Activated T-helper 1 cell treated with anti-CD3 and anti-CD28 coated beads, Interleukin-12 subunit alpha, Interleukin-12 subunit beta, Interleukin-2, Interleukin-4 antibody, amounts not matched to agents 30 ng/mL and 10 ng/mL and 1 ng/mL, durations not matched to agents 14 hours and 24 hours and 36 hours (primary cell): ENCODE data around the gene KCNK6. TPM values are rescaled to one million over a fixed set of nuclear protein-coding genes. Genes with fewer than 3 reads are reported as not detected.

ENCODE experiments used
- DNase-seq: peaks from one replicate; pipeline ENCODE4 v3.0.0; 2021; ENCODE audit warnings: low spot score
- H3K27ac Mint-ChIP-seq: one replicate; pipeline ENCODE4 v1.8.0; 2021; ENCODE audit warnings: mild to moderate bottlenecking, mixed read lengths
- H3K27me3 Mint-ChIP-seq: one replicate; pipeline ENCODE4 v1.8.0; 2022; ENCODE audit warnings: mild to moderate bottlenecking, moderate library complexity, mixed read lengths; ENCODE audit not compliant: insufficient read depth
- H3K36me3 Mint-ChIP-seq: one replicate; pipeline ENCODE4 v1.8.0; 2021; ENCODE audit warnings: low read depth, mixed read lengths
- H3K4me1 Mint-ChIP-seq: one replicate; pipeline ENCODE4 v1.8.0; 2021; ENCODE audit warnings: low read depth, mixed read lengths
- H3K4me3 Mint-ChIP-seq: one replicate; pipeline ENCODE4 v1.8.0; 2021; ENCODE audit warnings: mild to moderate bottlenecking, moderate library complexity, mixed read lengths
- H3K9me3 Mint-ChIP-seq: one replicate; pipeline ENCODE4 v1.8.0; 2021; ENCODE audit warnings: mixed read lengths
- intact Hi-C: fragments of 100-400 bp; cut with micrococcal nuclease; formaldehyde crosslinking; loops from one replicate; pipeline ENCODE4 v1.15.1; 2024
- total RNA-seq: library from RNA; stranded (reverse); gene quantifications from 2 replicates; pipeline ENCODE4 v1.2.3, GENCODE V29; 2022

Gene KCNK6
- total RNA-seq, 1 donor from 2014 or later, result 22.1 TPM

DNA sequence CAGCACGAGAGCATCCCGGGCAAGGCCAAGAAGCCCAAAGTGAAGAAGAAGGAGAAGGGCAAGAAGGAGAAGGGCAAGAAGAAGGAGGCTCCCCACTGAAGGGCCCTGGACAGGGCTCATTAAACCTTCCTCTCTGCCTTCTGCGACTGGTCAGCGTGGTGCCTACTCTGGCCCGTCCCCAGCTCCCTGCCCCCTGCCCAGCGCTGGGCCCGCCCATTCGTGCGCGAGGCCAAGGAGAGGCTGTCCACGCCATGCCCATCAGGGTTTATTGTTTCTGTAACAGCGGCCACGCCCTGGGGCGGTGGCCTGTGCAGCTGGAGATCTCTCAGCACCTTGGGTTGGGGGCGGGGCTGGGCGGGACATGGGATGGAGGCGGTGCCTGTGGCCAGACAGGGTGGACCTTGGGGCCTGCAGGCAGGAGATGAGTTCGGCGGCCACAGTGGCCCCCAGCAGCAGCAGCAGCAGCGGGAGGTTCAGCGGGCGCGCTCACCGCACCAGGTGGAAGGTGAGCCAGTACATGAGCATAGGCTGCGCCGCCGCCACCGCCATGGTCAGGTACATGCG, 14.7 kb upstream of the KCNK6 start:
- Mint-ChIP-seq H3K27me3 (no peaks in the 10 kb centered on the region), H3K4me3 (no peak overlapping the region), H3K4me1 (no peaks in the 10 kb centered on the region), H3K9me3 (no peaks in the 10 kb centered on the region), H3K27ac (no peak overlapping the region), H3K36me3 (peaks cover 10% of the 10 kb centered on the region)
- intact Hi-C loops, result no loop called here
- DNase-seq, result no peak

- Mint-ChIP-seq H3K4me1 (peaks cover 7% of the 10 kb centered on the region), H3K36me3 (peaks cover 19% of the 10 kb centered on the region), H3K27me3 (no peaks in the 10 kb centered on the region), H3K27ac (no peak overlapping the region), H3K4me3 (no peak overlapping the region), H3K9me3 (no peaks in the 10 kb centered on the region)
- intact Hi-C loops, result no loop called here
- no peak for DNase-seq
Observed at GRCh38 chr19:38306236-38306635, 13.4 kb upstream of the KCNK6 start.

DNA sequence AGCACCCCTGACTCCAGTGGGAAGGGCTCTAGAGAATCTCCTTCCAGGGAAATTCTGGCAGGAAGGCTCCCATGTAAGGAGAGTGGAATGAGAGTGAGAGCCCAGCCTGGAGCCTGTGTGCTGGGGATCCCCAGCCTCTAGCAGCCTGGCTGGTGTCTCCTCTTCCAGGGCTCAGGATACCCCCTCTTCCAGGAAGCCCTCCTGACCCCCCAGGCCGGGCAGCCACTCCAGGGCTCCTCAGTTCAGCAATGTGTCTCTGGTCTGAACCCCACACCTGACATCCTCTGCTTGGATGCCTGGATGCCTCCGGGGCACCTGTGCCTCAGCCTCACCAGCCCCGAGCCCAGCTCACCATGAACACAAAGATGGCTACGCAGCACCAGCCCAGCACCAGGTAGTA, 12.6 kb upstream of the KCNK6 start:
- Mint-ChIP-seq H3K27me3 (no peaks in the 10 kb centered on the region), H3K36me3 (peaks cover 21% of the 10 kb centered on the region), H3K4me3 (no peak overlapping the region), H3K9me3 (no peaks in the 10 kb centered on the region), H3K27ac (no peak overlapping the region), H3K4me1 (peaks cover 7% of the 10 kb centered on the region)
- DNase-seq, result no peak
- intact Hi-C loops, result no loop called here

- no peak for DNase-seq
- no peak overlapping the region for H3K27ac Mint-ChIP-seq
- no peaks in the 10 kb centered on the region for H3K9me3 Mint-ChIP-seq
- peaks cover 25% of the 10 kb centered on the region for H3K36me3 Mint-ChIP-seq
- H3K27me3 Mint-ChIP-seq, result no peaks in the 10 kb centered on the region
- intact Hi-C loops, result no loop called here
- H3K4me3 Mint-ChIP-seq, result no peak overlapping the region
- H3K4me1 Mint-ChIP-seq, result peaks cover 11% of the 10 kb centered on the region
Observed at GRCh38 chr19:38307597-38307996, 12.0 kb upstream of the KCNK6 start.

- H3K9me3 Mint-ChIP-seq, result no peaks in the 10 kb centered on the region
- H3K36me3 Mint-ChIP-seq, result peaks cover 25% of the 10 kb centered on the region
- no peak for DNase-seq
- H3K4me1 Mint-ChIP-seq, result peaks cover 12% of the 10 kb centered on the region
- H3K4me3 Mint-ChIP-seq, result no peak overlapping the region
- no peaks in the 10 kb centered on the region for H3K27me3 Mint-ChIP-seq
- intact Hi-C loops, result no loop called here
- H3K27ac Mint-ChIP-seq, result no peak overlapping the region
Observed at GRCh38 chr19:38308006-38308766, 11.5 kb upstream of the KCNK6 start.

DNA sequence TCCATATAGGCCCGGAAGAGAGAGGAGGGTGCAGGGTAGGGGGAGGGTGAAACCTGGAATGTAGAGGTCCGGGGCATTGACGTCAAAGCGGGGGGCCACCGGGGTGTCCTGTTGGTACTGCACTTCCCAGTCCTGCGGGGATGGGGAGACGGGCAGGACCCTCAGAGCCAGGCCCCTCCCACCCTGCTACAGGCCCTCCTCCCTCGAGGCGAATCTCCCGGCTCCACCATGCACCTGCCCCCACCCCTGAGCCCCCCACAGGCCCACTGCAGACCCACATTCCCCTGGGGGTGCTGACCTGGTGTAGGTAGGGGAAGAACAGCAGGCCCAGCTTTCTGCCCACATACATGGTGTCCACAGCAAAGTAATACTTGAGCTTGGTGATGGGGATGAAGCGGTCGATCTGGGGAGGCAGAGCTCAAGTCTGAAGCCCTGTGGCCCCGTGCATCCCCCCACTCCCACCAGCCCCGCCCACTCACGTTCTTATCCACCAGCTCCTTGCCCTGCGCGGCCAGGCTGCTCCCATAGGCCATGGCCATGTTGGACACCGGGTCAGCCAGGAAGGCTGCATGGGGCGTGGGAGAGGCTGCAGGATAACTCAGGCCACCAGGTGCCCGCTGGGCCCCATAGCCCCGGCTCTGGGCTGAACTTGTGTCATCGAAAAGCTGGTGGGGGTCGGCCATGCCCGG, 10.6 kb upstream of the KCNK6 start:
- Mint-ChIP-seq H3K27ac (no peak overlapping the region), H3K4me3 (no peak overlapping the region), H3K36me3 (peaks cover 27% of the 10 kb centered on the region), H3K9me3 (no peaks in the 10 kb centered on the region), H3K4me1 (peaks cover 17% of the 10 kb centered on the region), H3K27me3 (no peaks in the 10 kb centered on the region)
- intact Hi-C loops, result no loop called here
- DNase-seq, result no peak

DNA sequence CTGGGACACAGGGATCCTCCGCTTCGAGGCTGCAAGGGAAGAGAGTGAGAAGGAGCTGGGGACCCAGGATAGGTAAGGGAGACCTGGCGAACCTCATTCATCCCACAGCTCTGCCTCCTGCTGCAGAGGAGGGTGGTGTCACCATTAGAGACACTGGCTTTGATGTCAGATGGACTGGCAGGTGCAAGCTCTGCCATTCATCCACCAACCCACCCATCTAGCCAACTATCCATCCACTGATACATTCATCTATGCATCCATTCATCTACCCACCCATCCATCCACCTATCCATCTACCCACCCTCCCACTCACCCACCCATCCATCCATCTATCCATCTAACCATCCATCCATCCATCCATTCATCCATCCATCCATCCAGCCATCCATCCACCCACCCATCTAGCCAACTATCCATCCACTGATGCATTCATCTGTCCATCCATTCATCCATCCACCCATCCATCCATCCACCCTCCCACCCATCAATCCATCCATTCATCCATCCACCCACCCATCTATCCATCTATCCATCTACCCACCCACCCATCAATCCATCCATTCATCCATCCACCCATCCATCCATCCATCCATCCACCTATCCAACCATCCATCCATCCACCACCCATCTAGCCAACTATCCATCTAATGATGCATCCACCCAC, 9.9 kb upstream of the KCNK6 start:
- Mint-ChIP-seq H3K4me3 (no peak overlapping the region), H3K4me1 (peaks cover 17% of the 10 kb centered on the region), H3K27ac (no peak overlapping the region), H3K27me3 (no peaks in the 10 kb centered on the region), H3K9me3 (no peaks in the 10 kb centered on the region), H3K36me3 (peaks cover 27% of the 10 kb centered on the region)
- DNase-seq, result no peak
- intact Hi-C loops, result no loop called here

GRCh38 chr19:38310279-38310670, 9.4 kb upstream of the KCNK6 start:
- peaks cover 23% of the 10 kb centered on the region for H3K4me1 Mint-ChIP-seq
- H3K9me3 Mint-ChIP-seq, result no peaks in the 10 kb centered on the region
- intact Hi-C loops, result no loop called here

GRCh38 chr19:38310986-38311385, 8.7 kb upstream of the KCNK6 start:
- H3K36me3 Mint-ChIP-seq, result peaks cover 27% of the 10 kb centered on the region
- intact Hi-C loops, result no loop called here

More at GRCh38 chr19:38310279-38310670, 9.4 kb upstream of the KCNK6 start:
- DNase-seq, result no peak
- peaks cover 27% of the 10 kb centered on the region for H3K36me3 Mint-ChIP-seq
- no peak overlapping the region for H3K27ac Mint-ChIP-seq
- no peak overlapping the region for H3K4me3 Mint-ChIP-seq
- H3K27me3 Mint-ChIP-seq, result no peaks in the 10 kb centered on the region

DNA sequence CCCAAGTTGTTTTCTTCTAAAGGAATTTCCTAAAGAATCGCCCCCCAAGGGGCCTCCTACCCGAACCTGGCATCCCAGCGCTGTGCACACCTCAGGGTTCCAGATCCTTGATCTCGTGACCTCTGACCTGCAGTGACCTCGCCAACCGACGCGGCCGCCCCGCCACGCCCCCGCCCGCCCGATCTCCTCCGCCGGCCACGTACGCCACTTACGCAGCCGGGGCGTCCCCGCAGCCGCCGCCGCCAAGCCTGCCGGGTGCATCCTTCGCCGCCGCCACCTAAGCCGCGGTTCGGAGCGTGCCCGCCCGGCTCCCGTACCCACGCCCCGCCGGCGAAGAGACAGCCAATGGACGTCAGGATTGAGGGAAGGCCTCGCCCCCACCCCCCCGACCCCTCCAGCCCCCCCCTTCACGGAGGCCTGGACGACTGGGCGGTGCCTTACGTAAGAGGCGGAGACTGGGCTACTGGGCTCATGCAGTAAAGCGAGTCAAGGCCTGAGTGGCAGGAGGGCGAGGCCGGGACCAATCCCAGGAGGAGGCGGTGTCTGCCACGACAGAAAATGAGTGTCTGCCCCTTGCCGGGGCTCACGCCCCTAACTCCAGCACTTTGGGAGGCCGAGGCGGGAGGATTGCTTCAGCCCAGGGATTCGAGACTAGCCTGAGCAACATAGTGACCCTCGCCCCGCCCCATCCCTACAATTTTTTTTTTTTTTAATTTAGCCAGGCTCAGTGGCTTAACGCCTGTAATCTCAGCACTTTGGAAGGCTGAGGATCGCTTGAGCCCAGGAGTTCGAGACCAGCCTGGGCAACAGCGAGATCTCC, 3.8 kb upstream of the KCNK6 start, which contains the start of gene YIF1B:
Gene YIF1B, minus strand, starts transcription at position 291 of the 820 bp plus-strand sequence. Its CDS starts 30 bp downstream, at position 261.
- peaks cover 46% of the 10 kb centered on the region for H3K4me1 Mint-ChIP-seq
- DNase-seq, result peak; percentile 94
- H3K27me3 Mint-ChIP-seq, result no peaks in the 10 kb centered on the region
- H3K9me3 Mint-ChIP-seq, result no peaks in the 10 kb centered on the region
- intact Hi-C loops, result loop anchor here (1.0 to 5.0 kb wide), 8 partner anchors 19 to 536 kb away; partner anchors contain the start of genes CATSPERG, PSMD8, SPINT2 and WDR87
- peaks cover 10% of the 10 kb centered on the region for H3K36me3 Mint-ChIP-seq
- H3K4me3 Mint-ChIP-seq, result peak within 1 kb of the TSS; percentile 85
- peak within 1 kb of the TSS; percentile 96 for H3K27ac Mint-ChIP-seq

More at GRCh38 chr19:38310986-38311385, 8.7 kb upstream of the KCNK6 start:
- Mint-ChIP-seq H3K4me3 (no peak overlapping the region), H3K9me3 (no peaks in the 10 kb centered on the region), H3K27ac (no peak overlapping the region), H3K4me1 (peaks cover 24% of the 10 kb centered on the region), H3K27me3 (no peaks in the 10 kb centered on the region)
- DNase-seq, result no peak

DNA sequence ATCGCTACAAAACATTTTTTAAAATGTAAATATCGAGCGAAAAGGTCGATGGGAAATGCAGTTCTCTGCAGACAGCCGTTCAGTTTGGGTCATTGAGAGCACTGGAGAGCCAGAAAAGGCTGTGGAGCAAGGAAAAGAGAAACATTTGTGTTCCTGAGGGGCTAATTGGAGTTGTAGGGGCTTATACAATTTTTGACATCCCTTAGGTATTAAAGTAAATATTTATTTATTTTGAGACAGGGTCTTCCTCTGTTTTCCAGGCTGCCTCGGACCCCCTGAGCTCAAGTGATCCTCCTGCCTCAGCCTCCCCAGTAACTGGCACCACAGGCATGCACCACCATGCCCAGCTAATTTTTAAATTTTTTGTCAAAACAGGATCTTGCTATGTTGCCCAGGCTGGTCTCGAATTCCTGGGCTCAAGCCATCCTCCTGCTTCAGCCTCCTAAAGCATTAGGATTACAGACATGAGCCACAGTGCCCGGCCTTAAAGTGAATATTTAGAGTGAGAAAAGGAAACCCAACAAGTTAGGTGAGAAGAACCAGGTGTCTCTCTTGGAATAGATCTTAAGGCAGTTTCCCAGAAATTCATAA, 3.1 kb upstream of the KCNK6 start:
- H3K4me1 Mint-ChIP-seq, result peaks cover 51% of the 10 kb centered on the region
- intact Hi-C loops, result loop anchor here (1.0 to 5.0 kb wide), 6 partner anchors 19 to 536 kb away; partner anchors contain the start of genes CATSPERG, PSMD8 and SPINT2

More for the DNA sequence above, 3.1 kb upstream of the KCNK6 start:
- H3K27me3 Mint-ChIP-seq, result no peaks in the 10 kb centered on the region
- peaks cover 8% of the 10 kb centered on the region for H3K36me3 Mint-ChIP-seq
- peak overlapping the region; percentile 96 for H3K27ac Mint-ChIP-seq
- no peak for DNase-seq
- H3K4me3 Mint-ChIP-seq, result peak overlapping the region; percentile 85
- no peaks in the 10 kb centered on the region for H3K9me3 Mint-ChIP-seq
